T-helper 22 cell (primary cell): Measurements from ENCODE around the gene LARGE2.
A peak's percentile ranks its signal among the peaks of the same experiment; 100 is the strongest.
"Not testable (repeated sequence)": the region's sequence is repeated elsewhere in the genome, so short reads cannot be mapped to it uniquely, and the experiment has no call there.

Source experiments
- DNase-seq: peaks from one replicate; pipeline ENCODE4 v3.0.0-alpha.2; 2020; ENCODE audit warnings: low read depth

Gene LARGE2

DNA sequence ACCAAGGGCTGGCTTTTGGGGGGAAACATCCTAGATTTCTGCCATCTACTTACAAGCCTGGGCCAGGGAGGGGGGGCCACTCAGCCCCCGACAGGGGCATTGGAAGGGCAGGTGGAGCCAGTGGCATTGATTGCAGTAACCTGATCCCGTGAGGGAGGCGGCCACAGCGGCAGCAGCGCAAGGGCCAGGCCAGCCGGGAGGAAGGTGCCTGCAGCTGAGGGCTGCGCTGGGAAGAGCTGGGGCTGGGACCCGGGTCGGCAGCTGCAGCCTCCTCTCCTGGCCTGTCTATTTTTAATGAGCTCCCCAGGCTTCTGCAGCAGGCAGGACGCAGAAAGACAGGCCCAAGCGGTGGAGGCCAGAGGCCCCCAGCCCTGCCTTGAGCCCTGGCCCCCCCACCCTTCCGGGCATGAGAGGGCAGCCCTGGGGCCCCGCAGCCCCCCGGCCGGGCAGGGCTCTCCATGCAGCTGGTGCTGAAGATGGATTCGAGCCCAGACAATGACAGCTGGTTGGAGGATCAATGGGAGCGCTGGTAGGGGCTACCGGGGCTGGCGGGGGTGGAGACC, 26.0 kb upstream of the LARGE2 start:
- no peak for DNase-seq

DNA sequence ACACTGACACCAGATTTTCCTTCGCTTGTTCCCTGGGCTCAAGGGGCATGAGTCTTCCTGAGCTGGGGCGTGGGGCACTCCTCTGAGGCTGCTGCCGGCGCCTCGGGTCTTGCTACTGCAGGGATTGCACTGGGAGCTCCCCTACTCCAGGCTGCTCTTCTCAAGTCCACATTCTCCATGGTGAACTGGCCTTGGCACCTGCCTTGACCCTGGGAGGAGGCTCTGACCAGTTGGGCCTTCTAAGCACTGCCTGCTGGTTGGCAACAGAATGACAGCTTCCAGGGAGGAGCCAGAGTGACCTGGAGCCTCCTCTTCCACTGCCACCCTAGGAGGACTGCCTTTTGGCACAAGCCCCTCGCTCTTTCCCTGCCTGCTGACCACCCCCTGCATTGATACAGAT, 24.9 kb upstream of the LARGE2 start:
- no peak for DNase-seq

DNA sequence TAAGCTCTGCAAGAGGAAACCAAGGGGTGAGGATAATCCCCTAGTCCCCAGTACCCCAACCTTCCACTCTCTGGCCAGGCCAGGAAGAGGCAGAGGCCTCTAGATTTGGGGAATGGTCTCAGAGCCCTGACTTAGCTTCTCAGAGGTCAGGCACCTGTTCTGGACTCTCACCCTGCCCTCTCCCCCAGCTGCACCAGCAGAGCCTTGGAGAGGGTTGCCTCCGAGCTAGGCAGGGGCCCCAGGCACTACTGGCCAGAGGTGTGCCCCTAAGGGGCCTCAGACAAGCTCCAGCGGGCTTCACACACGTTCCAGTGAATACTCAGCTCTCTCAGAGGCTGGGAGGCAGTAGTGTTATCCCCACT, 23.4 kb upstream of the LARGE2 start:
- DNase-seq = no peak

DNA sequence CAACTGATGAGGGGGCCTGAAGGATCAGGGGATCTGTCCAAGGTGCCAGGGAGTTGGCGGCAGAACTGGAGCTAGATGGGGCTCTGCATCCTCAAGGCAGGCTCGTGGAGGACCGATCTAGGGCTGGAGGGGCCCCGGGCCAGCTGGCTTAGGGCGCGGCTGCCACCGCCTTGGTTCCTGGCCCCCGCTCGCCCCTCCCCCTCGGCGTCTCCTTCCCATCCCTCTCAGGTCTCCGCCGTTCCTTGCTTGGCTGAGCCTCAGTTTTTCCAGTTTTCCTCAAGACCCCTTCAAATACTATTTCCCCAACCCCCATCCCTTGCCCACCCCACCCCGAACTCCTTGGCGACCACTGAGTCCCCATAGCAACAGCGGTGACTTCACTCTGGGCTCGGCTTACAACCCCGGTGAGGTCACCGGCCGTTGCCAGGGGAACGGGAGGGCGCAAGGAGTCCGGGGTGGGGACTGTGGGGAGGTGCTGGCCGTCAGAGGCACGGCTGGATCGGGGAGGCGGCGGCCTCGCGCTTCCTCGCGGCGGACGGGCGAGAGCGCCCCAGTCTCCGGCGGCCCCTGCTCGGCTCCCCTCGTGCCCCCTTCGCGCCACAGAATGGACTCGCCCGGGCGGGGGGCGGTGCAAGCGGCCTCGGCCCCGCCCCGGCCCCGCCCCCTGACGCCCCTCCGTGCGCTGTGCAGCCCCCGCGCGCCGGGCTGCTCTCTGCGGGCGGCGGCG, 22.8 kb upstream of the LARGE2 start:
- peak; percentile 62 for DNase-seq

DNA sequence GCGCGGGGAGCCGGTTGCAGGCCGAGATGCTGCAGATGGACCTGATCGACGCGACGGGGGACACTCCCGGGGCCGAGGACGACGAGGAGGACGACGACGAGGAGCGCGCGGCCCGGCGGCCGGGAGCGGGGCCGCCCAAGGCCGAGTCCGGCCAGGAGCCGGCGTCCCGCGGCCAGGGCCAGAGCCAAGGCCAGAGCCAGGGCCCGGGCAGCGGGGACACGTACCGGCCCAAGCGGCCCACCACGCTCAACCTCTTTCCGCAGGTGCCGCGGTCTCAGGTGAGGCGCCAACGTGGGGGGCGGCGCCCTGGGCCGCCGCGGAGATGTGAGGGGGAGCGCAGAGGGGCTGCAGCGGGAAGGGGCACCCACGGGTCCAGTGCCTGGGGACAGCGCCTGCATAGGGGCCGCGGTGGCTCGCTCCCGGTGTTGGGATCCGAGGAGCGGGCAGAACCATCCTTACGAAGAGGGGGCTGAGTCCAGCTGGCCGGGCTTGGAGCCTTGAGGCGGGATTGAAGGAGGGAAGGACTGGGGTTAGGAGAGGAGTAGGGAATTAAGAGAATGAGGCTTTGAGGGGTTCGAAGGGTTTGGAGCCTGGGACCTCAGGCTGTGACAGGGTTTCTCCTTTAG, 22.2 kb upstream of the LARGE2 start:
- DNase-seq = not testable (repeated sequence)

DNA sequence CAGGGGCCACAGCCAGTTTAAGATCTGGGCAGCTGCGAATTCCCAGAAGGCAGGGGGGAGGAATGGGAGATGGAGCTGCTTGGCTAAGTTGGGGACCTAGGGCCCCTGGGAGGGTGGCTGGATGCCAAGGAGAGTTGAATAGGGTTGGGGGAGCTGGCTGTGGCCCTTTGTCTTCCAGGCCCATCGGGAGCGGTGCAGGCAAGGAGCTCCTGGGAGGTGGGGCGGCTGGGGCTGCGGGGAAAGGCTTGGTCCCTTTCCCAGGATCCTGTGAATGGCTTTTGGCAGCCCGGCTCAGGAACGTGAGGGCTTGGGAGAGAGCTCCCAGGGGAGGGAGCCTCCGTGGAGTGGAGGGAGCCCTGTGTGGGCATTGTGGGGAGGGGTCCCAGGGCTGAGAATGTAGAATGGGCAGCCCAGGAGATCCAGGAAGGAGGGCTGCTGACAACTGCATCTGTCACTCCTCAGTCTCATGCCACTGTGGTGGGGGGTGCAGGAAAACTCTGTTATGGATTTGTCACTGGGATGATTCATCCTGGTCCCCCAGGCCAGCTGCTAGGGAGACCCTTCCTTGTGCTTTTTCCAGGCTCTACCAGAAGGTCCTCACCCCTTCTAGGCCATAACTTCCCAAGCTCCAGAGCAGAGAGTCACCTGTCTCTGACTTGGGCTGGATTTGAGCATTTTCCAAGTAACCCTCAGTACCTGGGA, 21.4 kb upstream of the LARGE2 start:
- DNase-seq = no peak

DNA sequence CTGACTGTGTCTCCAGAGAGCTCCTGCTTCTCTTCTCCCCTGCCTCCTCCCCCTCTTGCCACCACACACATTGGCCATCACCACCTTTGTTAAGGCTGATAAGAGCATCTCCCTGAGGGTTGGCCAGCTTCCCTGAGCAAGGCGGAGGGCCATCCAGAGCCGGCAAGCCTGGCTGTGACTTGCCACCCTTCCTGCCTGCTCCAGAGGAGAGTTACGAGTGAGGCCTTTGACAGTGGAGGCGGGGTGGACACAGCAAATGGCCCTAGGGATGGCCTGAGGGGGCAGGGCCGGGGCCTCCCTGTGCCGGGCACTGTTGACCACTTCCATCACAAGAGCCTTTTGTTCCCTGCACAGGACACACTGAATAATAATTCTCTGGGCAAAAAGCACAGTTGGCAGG, 20.8 kb upstream of the LARGE2 start:
- no peak for DNase-seq

DNA sequence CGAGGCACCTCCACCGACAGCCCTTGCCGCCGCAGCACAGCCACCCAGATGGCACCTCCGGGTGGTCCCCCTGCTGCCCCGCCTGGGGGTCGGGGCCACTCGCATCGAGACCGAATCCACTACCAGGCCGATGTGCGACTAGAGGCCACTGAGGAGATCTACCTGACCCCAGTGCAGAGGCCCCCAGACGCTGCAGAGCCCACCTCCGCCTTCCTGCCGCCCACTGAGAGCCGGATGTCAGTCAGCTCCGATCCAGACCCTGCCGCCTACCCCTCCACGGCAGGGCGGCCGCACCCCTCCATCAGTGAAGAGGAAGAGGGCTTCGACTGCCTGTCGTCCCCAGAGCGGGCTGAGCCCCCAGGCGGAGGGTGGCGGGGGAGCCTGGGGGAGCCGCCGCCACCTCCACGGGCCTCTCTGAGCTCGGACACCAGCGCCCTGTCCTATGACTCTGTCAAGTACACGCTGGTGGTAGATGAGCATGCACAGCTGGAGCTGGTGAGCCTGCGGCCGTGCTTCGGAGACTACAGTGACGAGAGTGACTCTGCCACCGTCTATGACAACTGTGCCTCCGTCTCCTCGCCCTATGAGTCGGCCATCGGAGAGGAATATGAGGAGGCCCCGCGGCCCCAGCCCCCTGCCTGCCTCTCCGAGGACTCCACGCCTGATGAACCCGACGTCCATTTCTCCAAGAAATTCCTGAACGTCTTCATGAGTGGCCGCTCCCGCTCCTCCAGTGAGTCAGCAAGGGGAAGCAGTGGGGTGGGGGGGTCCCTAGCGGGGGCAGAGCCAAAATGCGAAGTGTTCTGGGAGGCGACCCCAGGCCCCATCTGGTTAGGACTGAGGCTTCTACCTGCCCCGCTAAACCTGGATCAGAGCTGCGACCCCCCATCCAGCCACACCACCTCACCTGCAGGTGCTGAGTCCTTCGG, 19.7 kb upstream of the LARGE2 start:
- DNase-seq = no peak

DNA sequence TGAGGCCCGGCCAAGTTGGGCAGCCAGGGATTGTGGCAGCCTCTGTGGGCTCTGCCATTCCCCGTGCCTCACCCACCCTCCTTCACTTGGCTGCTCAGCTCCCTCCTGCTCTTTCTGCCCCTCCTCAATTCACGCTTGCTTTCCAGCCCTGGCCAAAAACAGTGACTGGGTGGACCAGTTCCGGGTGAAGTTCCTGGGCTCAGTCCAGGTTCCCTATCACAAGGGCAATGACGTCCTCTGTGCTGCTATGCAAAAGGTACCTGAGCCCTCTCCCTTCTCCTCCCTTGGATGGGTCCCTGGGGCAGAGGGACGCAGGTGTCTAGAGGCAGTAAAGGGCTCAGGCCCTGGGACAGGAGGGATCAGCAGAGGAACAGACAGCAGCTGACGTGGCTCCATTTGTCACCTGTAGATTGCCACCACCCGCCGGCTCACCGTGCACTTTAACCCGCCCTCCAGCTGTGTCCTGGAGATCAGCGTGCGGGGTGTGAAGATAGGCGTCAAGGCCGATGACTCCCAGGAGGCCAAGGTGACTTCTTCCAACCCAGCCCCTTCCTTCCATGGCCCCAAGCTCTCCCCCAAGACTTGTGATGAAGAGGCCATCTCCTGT, 18.0 kb upstream of the LARGE2 start:
- no peak for DNase-seq

DNA sequence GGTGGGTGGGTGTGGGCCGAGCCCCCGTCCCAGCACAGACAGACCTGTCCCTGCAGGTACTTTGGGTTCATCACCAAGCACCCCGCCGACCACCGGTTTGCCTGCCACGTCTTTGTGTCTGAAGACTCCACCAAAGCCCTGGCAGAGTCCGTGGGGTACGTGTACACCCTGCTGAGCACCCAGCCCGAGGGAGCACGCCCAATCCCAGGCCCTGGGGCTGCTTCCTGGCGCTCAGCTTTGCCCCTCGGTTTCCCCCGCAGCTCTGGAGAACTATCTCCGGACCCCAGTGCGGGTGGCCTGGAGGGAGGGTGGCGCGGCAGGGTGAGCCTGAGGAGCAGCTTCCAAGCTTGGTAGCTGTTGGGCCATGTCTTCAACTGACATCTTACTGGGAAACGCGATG, 17.4 kb upstream of the LARGE2 start:
- DNase-seq = no peak

DNA sequence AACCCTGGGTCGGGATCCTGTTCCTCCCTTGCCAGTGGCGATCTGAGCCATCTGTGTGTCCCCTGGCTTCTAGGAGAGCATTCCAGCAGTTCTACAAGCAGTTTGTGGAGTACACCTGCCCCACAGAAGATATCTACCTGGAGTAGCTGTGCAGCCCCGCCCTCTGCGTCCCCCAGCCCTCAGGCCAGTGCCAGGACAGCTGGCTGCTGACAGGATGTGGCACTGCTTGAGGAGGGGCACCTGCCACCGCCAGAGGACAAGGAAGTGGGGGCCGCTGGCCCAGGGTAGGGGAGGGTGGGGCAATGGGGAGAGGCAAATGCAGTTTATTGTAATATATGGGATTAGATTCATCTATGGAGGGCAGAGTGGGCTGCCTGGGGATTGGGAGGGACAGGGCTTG, 16.9 kb upstream of the LARGE2 start:
- DNase-seq = not testable (repeated sequence)

DNA sequence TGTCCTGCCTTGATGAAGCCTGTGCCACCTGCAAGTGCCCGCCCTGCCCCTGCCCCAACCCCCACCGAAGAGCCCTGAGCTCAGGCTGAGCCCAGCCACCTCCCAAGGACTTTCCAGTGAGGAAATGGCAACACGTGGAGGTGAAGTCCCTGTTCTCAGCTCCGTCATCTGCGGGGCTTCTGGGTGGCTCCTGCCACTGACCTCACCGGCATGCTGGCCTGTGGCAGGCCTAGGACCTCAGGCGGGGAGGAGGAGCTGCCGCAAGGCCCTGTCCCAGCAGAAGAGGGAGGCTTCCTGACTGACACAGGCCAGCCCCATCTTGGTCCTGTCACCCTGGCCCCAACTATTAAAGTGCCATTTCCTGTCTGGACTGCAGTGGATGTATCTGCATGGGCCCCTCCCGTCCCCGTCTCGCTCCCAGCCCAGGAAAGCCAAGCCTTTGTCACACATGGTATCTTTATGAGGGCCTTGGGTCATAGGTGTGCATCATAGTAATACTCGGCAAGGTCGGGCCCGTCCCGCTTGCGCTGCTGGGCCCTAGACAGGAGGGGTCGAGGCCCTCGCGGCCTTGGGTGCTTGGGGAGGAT, 16.3 kb upstream of the LARGE2 start:
- no peak for DNase-seq

DNA sequence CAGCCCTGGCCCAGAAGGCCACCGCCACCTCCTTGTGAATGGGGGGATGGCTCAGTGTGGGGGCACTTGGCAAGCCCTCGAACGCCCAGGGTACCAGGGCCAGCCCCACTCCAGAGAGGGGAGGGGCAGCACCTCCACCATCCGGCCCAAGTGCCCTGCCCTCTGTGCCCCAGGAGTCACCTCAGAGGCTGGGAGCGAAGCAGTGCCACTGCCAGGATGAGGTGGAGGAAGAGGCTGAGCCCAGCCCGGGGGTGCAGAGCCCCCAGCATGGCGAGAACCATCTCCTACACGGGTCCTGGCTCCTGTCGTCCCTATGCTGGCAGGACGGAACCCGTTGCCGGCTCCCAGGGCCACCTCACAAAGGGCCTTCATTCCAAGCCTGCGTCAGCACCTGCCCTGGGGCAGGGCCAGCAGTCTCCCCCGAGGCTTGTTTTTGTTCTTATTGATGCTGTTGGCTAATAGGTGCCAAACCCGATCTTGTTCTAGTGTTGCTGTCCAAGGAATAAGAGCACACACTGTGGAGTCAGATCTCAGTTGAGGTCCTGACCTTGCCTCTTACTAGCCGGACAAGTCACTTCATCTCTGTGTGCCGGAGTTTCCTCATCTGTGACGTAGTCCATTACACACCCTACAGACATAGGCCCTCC, 15.4 kb upstream of the LARGE2 start, which contains the start of gene FREY1:
FREY1 (minus strand) TSS at position 307 of the 647 bp plus-strand sequence; CDS start at position 281, 26 bp downstream.
- no peak for DNase-seq

DNA sequence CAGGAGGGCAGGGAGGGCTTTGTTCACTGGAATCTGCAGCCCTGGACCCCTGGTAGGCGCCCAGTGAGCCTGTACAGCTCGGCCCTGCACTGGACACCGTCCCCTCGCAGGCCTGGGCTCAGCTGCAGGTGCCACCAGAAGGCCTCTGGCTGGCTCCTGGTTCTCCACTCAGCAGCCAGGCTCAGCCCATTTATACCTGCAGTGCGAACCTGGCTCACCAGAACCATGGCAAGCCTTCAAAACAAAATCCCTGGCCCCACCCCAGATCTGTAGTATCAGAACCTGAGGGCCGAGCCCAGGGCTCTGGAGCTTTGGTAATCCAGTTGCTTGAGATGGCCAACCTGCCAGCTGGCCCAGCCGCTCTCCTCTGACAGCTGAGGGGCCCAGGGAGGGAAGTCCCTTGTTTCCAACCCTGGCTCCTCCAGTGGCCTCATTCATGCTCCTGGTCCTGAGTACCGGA, 14.5 kb upstream of the LARGE2 start:
- no peak for DNase-seq

DNA sequence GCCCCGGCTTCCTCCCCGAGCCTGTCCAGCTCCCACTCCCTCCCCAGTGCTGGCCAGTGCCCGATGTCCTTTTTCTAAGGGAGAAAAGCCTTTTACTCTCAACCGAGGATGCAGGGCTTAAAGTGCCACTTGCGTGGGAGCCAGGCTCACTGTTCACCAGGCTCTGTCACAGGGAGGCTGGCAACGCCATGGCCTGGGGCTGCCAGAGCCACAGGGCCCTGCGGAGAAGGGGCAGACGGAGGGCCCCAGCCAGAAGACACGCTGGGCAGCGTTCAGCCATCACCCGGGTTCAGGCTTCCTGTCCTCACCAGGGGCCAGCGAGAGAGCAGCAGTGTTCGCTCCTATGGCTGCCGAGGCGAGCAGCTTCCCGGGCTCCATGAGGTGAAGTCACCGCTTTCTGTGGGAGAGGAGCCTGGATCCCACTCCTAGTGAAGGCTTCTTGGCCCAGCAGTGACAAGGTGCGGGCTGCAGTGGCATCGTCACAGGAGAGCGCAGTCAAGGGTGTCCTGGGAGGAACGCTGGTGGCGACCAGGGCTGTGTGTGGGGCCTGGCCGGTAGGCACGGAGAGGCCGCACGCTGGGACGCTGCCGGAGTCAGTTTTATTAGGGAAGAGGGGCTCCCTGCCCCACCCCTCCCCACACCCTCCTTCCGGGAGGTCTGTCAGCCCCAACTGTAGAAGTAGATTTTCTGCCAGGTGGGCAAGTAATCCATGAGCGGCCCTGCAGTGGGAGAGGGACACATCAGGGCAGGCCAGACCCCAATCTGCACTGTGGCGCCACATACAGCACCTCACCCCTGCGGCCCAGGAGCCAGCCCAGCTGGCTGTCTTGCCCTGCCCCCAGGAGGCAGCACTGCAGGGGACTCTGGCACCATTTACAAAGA, 12.6 kb upstream of the LARGE2 start:
- DNase-seq = no peak

DNA sequence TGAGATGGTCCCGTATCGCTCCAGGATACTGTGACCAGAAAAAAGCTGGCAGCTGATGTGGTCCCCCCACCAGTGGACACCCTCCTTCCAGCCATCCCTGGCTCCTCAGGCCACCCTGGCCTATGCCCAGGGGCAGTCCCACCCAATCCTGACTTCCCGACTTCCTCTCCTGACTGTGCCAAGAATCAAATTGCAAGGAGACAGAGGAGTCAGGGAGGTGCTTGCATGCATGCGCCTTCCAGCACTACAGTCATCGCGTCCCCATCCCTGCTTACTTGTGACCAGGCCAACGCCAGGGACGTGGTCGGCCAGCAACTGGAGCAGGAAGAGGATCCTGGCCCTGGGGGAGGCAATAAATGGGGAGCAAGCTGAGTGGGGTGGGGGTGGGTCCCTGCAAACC, 11.8 kb upstream of the LARGE2 start:
- DNase-seq = no peak

DNA sequence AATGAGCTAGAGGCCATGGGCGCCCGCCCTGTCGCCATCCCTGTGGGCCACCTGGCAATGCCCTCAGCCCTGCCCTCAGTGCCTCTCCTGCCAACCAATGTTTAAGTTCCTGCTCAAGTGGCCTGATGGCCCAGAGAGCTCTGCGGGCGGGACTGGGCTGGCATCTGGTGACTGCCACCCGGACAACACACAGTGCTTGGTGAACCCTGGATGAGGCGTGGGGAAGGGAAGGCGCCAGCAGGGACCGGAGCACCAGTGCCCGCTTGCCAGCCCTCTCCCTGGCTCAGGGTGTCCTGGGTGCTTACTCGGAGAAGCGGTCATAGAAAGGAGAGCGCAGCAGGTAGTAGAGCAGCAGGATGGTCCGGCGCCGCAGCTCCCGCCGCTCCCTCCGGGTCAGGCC, 8.9 kb upstream of the LARGE2 start:
- no peak for DNase-seq

DNA sequence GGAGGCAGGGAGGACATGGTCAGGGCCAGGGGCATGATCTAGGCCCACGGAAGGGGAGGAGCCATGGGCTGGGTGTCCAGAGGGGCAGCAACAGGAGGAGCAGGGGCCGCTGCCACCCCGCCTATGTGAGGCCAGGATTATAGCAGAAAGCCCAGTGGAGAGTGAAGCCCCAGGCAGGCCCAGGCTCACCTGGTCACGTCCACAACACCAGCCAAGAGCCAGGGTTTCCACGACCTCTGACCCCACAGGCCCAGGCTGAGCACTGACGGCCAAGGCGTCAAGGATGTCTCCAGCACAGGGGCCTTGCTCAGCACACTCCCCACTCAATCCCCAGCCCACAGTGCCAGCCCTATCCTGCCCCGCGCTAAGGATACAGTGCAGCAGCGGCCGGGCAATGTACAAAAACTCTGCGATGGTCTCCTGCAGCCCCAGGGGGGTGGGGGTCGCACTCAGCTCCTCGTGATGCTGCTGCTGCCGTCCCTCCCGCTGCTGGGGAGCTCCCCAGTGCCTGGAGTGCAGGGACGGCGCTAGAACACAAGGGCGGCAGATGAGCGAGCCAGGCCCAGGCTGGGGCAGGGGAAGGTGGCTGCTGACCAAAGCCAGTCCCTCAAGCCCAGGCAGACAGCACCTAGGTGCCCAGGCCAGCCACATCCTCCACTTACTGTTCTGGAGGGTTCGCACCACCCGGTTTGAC, 8.4 kb upstream of the LARGE2 start:
- no peak for DNase-seq

DNA sequence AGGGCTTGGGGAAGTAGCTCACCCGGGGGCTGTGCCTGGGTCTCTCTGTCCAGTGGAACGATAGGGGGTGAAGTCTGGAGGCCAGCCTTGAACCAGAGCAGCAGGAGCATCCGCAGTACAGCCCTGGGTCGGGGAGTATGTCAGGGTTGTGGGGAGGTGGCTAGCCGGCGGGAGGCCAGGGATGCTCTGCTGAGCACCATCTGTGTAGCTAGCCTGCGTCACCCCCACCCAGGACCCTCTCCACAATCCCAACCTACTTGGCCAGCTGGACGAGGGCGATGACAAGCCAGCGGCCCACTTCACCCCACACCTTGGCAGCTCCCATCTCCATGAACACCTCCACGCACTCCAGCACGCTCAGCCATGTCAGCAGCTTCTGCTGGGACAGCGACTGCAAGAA, 7.0 kb upstream of the LARGE2 start:
- no peak for DNase-seq
